Bronchial epithelial cell (primary cell): ENCODE measurements around the gene EPS8L3. TPM values are rescaled to one million over a fixed set of nuclear protein-coding genes. Genes with fewer than 3 reads are reported as not detected.
"Not testable (repeated sequence)": the region's sequence is repeated elsewhere in the genome, so short reads cannot be mapped to it uniquely, and the experiment has no call there.

ENCODE experiments used
- DNase-seq: peaks from one replicate; pipeline ENCODE4 v3.0.0-alpha.2; 2010; ENCODE audit warnings: low read depth
- FAIRE-seq: peaks from 2 replicates; lab custom pipeline; 2011; peaks lifted over from hg19 to GRCh38; lab: Jason Lieb, UNC
- H3K27me3 ChIP-seq: 2 replicates; pipeline ENCODE4 v1.5.1; 2011; ENCODE audit warnings: low read length; ENCODE audit not compliant: control insufficient read depth, insufficient read depth
- H3K36me3 ChIP-seq: 2 replicates; pipeline ENCODE4 v1.5.1; 2011; ENCODE audit warnings: low read length; ENCODE audit not compliant: control insufficient read depth, insufficient read depth
- H3K4me3 ChIP-seq: 2 replicates; pipeline ENCODE4 v1.5.1; 2011; ENCODE audit warnings: mild to moderate bottlenecking, low read depth, low read length, control low read depth
- total RNA-seq: library from RNA; depleted of rRNA; stranded (reverse); fragments of >200 nt; gene quantifications from 2 replicates; pipeline ENCODE4 v1.2.1, GENCODE V29; 2014
- TF ChIP-seq, protein P1 (sequence below): IDR thresholded peaks from 2 replicates; pipeline ENCODE4 v1.5.1; 2011; ENCODE audit warnings: mild to moderate bottlenecking, moderate library complexity, low read length, control low read depth, inconsistent platforms; ENCODE audit not compliant: insufficient read depth, severe bottlenecking

The EPS8L3 gene
- total RNA-seq, 1 donor from 2014 or later, result not detected

DNA sequence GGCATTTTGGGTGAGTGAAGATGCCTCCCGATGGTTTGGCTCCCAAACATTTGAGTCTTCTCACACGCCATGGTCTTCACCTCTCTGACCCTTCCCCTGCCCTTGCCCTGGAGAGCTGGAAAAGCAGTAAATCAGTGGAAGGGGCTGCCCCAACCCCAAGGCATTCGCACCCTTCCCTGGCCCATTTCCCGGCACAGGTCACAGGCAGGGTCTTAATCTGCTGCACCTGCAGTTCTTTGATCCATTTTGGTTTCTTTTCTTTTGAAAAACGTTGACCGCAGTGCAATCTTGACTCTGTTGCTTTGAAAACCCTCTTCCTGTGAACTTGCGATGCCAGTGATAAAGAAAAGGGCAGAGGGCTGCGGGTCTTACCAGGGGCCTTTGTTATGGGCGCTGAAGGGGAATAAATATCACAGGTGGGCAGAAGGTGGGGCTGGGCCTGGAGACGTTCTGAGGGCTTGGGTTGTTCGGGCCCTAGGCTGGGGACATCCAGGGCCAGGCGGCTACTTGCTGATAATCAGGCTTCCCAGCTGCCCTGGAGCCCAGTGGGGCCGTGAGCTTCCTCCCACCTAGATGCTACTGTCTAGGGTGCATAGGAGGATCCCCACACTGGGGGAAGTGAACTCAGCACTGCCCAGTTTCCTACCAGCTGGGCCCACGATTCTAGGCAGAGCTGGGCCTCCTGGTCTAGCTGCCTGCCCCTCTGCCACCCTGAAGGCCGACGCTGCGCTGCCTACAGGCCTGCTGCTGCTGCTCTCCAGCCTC is 38.6 kb upstream of the EPS8L3 start:
- Histone ChIP-seq H3K27me3 (no peaks in the 10 kb centered on the region), H3K4me3 (no peak overlapping the region), H3K36me3 (no peaks in the 10 kb centered on the region)
- no peak for FAIRE-seq
- DNase-seq, result no peak
- TF ChIP-seq, protein P1, sequence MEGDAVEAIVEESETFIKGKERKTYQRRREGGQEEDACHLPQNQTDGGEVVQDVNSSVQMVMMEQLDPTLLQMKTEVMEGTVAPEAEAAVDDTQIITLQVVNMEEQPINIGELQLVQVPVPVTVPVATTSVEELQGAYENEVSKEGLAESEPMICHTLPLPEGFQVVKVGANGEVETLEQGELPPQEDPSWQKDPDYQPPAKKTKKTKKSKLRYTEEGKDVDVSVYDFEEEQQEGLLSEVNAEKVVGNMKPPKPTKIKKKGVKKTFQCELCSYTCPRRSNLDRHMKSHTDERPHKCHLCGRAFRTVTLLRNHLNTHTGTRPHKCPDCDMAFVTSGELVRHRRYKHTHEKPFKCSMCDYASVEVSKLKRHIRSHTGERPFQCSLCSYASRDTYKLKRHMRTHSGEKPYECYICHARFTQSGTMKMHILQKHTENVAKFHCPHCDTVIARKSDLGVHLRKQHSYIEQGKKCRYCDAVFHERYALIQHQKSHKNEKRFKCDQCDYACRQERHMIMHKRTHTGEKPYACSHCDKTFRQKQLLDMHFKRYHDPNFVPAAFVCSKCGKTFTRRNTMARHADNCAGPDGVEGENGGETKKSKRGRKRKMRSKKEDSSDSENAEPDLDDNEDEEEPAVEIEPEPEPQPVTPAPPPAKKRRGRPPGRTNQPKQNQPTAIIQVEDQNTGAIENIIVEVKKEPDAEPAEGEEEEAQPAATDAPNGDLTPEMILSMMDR, result no peak

DNA sequence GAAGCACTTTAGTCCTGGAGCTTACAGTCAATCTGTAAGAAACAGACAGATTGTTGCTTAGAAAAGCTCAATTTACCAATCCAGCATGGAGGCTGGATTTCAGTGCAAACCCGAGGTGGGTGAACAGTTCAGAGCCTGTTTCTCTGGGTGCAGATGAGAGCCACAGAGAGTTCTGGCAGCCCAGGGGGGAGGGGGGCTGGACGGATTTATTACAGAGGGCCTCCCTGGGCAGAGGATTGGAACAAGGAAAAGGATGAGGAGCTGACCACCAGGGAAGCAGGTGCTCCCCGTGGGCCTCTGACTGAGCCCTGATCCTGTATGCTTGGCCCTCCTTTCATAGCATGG is 38.0 kb upstream of the EPS8L3 start:
- TF ChIP-seq, protein P1, result no peak
- no peak for FAIRE-seq
- no peak for DNase-seq
- H3K36me3 ChIP-seq, result no peaks in the 10 kb centered on the region
- no peaks in the 10 kb centered on the region for H3K27me3 ChIP-seq
- no peak overlapping the region for H3K4me3 ChIP-seq

DNA sequence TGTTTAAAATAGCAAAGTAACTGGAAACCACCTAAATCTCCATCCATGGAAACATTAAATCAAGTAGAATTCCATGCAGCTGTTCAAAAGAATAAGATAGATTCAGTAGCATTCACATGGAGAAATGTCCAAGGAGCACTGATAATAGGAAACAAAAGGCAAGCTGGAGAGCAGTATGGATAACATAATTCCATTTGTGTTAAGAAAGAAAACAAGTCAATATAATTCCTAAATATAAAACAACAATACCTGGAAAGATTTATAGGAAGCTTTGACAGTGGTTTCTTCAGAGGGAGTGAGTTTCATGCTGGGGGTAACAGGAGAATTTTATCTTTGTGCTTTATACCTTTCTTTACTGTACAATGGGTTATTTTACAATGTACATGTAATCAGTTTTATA is 36.6 kb upstream of the EPS8L3 start:
- TF ChIP-seq, protein P1, result no peak
- no peaks in the 10 kb centered on the region for H3K27me3 ChIP-seq
- FAIRE-seq, result no peak

DNA sequence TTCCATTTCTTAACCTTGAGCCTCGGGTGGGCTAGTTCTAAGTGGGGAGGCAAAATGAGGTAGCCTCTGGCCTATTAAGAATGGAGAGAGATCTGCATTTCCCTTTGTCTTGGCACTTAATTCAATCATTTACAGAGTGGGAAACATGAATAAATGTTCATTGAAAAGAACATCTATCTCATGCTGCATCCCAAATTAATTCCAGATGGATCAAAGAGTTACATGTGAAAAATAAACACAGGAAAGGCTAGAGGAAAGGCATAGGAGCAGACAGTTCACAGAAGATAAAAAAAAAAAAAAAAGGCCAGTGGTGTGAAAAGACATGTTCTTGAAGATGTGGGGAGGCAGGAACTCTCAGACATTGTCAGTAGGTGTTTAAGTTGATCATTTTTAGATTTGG is 35.7 kb upstream of the EPS8L3 start:
- Histone ChIP-seq H3K27me3 (no peaks in the 10 kb centered on the region), H3K4me3 (no peak overlapping the region), H3K36me3 (no peaks in the 10 kb centered on the region)
- TF ChIP-seq, protein P1, result no peak
- DNase-seq (no peak), FAIRE-seq (no peak)

More for the DNA sequence above, 36.6 kb upstream of the EPS8L3 start:
- Histone ChIP-seq H3K36me3 (no peaks in the 10 kb centered on the region), H3K4me3 (no peak overlapping the region)
- DNase-seq, result no peak

DNA sequence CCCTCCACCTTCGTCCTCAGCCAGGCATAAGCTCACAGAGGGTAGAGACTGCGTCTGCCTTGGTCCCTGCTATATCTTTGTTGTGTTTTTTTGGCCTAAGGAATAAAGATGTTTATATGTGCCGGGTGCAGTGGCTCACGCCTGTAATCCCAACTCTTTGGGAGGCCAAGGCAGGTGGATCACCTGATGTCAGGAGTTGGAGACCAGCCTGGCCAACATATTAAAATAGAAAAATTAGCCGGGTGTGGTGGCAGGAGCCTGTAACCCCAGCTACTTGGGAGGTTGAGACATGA is 33.5 kb upstream of the EPS8L3 start:
- not testable (repeated sequence) for DNase-seq, H3K36me3 ChIP-seq, FAIRE-seq, H3K27me3 ChIP-seq, H3K4me3 ChIP-seq

DNA sequence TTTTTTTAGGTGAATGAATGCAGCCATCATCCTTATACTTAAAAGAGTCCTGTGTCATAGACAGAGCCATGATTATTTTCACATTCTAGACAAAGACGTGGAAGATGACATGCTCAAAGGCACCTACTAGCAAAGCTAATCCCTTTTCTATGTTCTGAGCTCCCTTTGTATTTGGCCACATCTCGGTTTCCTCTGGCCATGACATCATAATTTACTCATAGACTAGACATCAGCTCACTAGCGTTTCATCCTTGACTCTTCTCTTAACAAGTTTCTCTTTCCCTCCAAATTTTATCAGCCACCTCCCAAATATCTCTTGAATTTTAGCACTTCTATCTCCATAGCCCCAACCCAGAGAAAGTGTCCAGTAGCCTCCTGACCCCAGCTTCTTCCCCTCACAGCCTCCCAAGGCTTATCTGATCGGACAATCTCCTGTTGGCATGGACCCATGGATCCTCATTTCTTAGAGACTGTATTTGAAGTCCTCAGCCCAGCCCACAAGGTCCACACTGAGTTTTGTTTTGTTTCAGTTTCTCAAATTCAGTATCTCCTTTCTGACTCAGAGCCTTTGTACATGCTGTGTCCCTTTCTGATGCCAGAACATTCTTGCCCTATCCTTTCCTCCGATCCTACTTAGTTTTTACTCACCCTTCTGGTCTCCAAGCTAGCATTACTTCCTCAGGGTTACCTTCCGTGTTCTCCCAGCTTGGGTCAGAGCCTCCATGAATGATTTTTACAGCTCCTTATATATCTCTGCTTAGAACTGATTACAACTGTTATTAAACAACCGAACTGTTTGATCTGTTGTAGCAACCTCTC is 33.0 kb upstream of the EPS8L3 start:
- FAIRE-seq (no peak), DNase-seq (no peak)
- Histone ChIP-seq H3K27me3 (no peaks in the 10 kb centered on the region), H3K4me3 (no peak overlapping the region), H3K36me3 (no peaks in the 10 kb centered on the region)
- TF ChIP-seq, protein P1, result no peak
